ENCODE data around the gene SLC25A51. TPM values are rescaled to one million over a fixed set of nuclear protein-coding genes. Genes with fewer than 3 reads are reported as not detected.

Gene SLC25A51
- polyA plus RNA-seq, 3 donors from 2014 or later = 3.6 to 12.5 (median 10.7) TPM

DNA sequence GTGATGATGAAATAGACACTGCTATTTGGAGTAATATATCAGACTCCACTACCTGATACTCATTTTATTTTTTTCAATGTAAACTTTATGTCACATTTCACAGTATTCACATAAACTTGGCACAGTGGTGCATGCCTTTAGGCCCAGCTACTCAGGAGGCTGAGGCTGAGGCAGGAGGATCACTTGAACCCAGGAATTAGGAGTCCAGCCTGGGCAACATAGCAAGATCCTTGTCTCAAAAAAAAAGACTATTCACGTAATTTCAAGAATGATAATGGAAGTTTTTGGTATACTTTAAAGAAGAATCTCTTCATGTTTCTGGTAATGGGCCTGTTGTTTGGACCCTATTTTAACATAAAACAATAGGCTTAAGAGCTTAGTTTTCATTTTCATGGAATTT lies 47.4 kb downstream of the SLC25A51 start:
- H3K27me3 Mint-ChIP-seq (ENCODE audit: low read depth in 3 of 3) = peaks cover 0 to 2% (median 0%) of the 10 kb centered on the region in 3 donors
- H3K4me1 Mint-ChIP-seq = no peaks in the 10 kb centered on the region
- H3K27ac Mint-ChIP-seq = no peak overlapping the region
- peaks cover 6 to 18% (median 11%) of the 10 kb centered on the region in 3 donors for H3K36me3 Mint-ChIP-seq
- no peaks in the 10 kb centered on the region for H3K9me3 Mint-ChIP-seq
- DNase-seq = no peak
- no peak overlapping the region for H3K4me3 Mint-ChIP-seq

DNA sequence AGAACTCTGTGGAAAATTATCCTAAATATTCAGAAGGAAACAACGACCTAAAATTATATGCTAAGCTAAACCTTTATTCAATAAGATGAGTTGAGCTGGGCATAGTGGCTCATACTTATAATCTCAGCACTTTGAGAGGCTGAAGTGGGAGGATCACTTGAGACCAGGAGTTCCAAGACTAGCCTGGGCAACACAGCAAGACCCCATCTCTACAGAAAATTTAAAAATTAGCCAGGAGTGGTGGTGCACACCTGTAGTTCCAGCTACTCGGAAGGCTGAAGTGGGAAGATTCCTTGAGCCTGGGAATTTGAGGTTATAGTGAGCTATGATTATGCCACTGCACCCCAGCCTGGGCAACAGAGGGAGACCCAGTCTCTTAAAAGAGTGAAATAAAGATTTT lies 51.7 kb downstream of the SLC25A51 start:
- DNase-seq = no peak
- no peaks in the 10 kb centered on the region for H3K9me3 Mint-ChIP-seq
- peaks cover 4% of the 10 kb centered on the region in 3 donors for H3K36me3 Mint-ChIP-seq
- no peaks in the 10 kb centered on the region for H3K4me1 Mint-ChIP-seq
- no peak overlapping the region for H3K27ac Mint-ChIP-seq
- no peaks in the 10 kb centered on the region for H3K27me3 Mint-ChIP-seq (ENCODE audit: low read depth in 3 of 3)
- no peak overlapping the region for H3K4me3 Mint-ChIP-seq

GRCh38 chr9:37840560-37841194 lies 63.2 kb downstream of the SLC25A51 start:
- Mint-ChIP-seq H3K36me3 (no peaks in the 10 kb centered on the region), H3K27ac (no peak overlapping the region), H3K27me3 (ENCODE audit: low read depth in 3 of 3) (peaks cover 0 to 2% (median 0%) of the 10 kb centered on the region in 3 donors), H3K4me3 (no peak overlapping the region), H3K9me3 (no peaks in the 10 kb centered on the region), H3K4me1 (peaks cover 0 to 6% of the 10 kb centered on the region in 2 donors)
- no peak for DNase-seq

DNA sequence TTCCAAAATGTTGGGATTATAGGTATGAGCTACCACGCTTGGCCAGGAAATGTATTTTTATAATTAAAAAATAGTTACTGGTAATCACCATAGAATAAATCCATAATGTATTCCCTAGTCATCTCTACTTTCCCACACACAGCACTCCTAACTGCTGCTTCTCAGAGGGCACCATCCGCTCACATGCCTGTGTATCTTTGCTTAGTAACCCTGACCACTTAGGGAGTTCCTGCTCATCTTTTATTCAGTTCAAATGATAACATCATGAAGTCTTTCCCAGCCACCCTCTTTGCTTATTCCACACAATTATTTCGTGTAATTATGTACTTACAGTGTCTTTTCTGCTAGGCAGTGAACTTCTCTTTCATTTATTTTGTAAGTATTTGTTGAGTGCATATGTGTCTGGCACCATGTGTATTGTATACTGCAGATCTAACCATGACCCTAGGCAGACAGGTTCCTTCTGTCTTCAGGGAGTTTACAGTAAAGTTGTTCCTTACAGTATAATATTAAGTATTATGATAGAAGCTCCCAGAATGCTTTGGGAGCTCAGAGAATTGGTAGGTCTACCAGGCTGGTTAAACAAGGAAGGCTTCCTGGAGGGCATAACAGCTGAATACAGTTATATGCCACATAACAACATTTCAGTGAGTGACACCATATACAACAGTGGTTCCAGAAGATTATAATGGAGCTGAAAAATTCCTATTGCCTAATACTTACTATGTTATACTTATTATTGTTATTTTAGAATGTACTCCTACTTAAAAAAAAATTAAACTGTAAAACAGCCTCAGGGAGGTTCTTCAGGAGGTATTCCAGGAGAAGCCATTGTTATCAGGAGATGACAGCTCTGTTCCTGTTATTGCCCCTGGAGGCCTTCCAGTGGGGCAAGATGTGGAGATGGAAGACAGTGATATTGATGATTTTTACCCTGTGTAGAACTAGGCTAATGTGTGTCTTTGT lies 64.1 kb downstream of the SLC25A51 start:
- no peak for DNase-seq
- peaks cover 0 to 6% of the 10 kb centered on the region in 2 donors for H3K4me1 Mint-ChIP-seq
- H3K36me3 Mint-ChIP-seq = no peaks in the 10 kb centered on the region
- peaks cover 0 to 2% (median 0%) of the 10 kb centered on the region in 3 donors for H3K27me3 Mint-ChIP-seq (ENCODE audit: low read depth in 3 of 3)
- H3K27ac Mint-ChIP-seq = peak overlapping the region in 1 of 6 donors; percentile 18
- no peak overlapping the region for H3K4me3 Mint-ChIP-seq
- H3K9me3 Mint-ChIP-seq = no peaks in the 10 kb centered on the region

Other genes starting within 250 kb of the SLC25A51 start
- gene TRMT10B, start 150.3 kb downstream of the SLC25A51 start, polyA plus RNA-seq = 10 to 100 TPM in 1 of 3 donors, 1 to 10 TPM in 2; 7.8 to 11.9 (median 9.2) TPM
- 10 to 100 TPM; 16.5 to 26.2 (median 22.5) TPM for gene EXOSC3, start 119.1 kb downstream of the SLC25A51 start, polyA plus RNA-seq
- gene DCAF10, start 103.3 kb downstream of the SLC25A51 start, polyA plus RNA-seq = 10 to 100 TPM; 16.2 to 31.0 (median 28.4) TPM
- under 1 TPM; 0.39 to 0.70 (median 0.57) TPM for gene SHB, start 165.1 kb upstream of the SLC25A51 start, polyA plus RNA-seq